ENCODE measurements around the gene GCHFR.

GCHFR gene

GRCh38 chr15:40755812-40756208, 8.1 kb upstream of the GCHFR start:
- FAIRE-seq (no peak), DNase-seq (ENCODE audit: insufficient read length) (no peak)
- TF ChIP-seq POLR2AphosphoS5 (IDR thresholded peaks at IDR 0.05; ENCODE audit: low read depth, low read length): no peak
- no peak for TF ChIP-seq TAF1 (IDR thresholded peaks at IDR 0.05; ENCODE audit: borderline replicate concordance, low read depth, low read length)
- TF ChIP-seq POLR2A (IDR thresholded peaks at IDR 0.05; ENCODE audit: low read depth, low read length): no peak

GRCh38 chr15:40756938-40757337, 6.9 kb upstream of the GCHFR start:
- no peak for DNase-seq (ENCODE audit: insufficient read length)
- FAIRE-seq: no peak
- TF ChIP-seq TAF1 (IDR thresholded peaks at IDR 0.05; ENCODE audit: borderline replicate concordance, low read depth, low read length) (no peak), POLR2A (IDR thresholded peaks at IDR 0.05; ENCODE audit: low read depth, low read length) (no peak), POLR2AphosphoS5 (IDR thresholded peaks at IDR 0.05; ENCODE audit: low read depth, low read length) (no peak)

- no peak for FAIRE-seq
- TF ChIP-seq POLR2A (IDR thresholded peaks at IDR 0.05; ENCODE audit: low read depth, low read length) (no peak), POLR2AphosphoS5 (IDR thresholded peaks at IDR 0.05; ENCODE audit: low read depth, low read length) (no peak), TAF1 (IDR thresholded peaks at IDR 0.05; ENCODE audit: borderline replicate concordance, low read depth, low read length) (no peak)
- no peak for DNase-seq (ENCODE audit: insufficient read length)
These were observed 3.9 kb upstream of the GCHFR start for GRCh38 chr15:40759961-40760360.

- DNase-seq (ENCODE audit: insufficient read length): peak; percentile 57
- FAIRE-seq: peak; percentile 65
- TF ChIP-seq POLR2AphosphoS5 (IDR thresholded peaks at IDR 0.05; ENCODE audit: low read depth, low read length) (no peak), POLR2A (IDR thresholded peaks at IDR 0.05; ENCODE audit: low read depth, low read length) (no peak), TAF1 (IDR thresholded peaks at IDR 0.05; ENCODE audit: borderline replicate concordance, low read depth, low read length) (no peak)
These were observed 708 bp upstream of the GCHFR start for GRCh38 chr15:40762919-40763800.

- peak; percentile 17 for FAIRE-seq
- TF ChIP-seq POLR2A (IDR thresholded peaks at IDR 0.05; ENCODE audit: low read depth, low read length) (no peak), TAF1 (IDR thresholded peaks at IDR 0.05; ENCODE audit: borderline replicate concordance, low read depth, low read length) (no peak), POLR2AphosphoS5 (IDR thresholded peaks at IDR 0.05; ENCODE audit: low read depth, low read length) (no peak)
- no peak for DNase-seq (ENCODE audit: insufficient read length)
These were observed 798 bp downstream of the GCHFR start for GRCh38 chr15:40764629-40765103.

- DNase-seq (ENCODE audit: insufficient read length) (no peak), FAIRE-seq (no peak)
- TF ChIP-seq POLR2A (IDR thresholded peaks at IDR 0.05; ENCODE audit: low read depth, low read length) (no peak), TAF1 (IDR thresholded peaks at IDR 0.05; ENCODE audit: borderline replicate concordance, low read depth, low read length) (no peak), POLR2AphosphoS5 (IDR thresholded peaks at IDR 0.05; ENCODE audit: low read depth, low read length) (no peak)
These were observed 2.4 kb downstream of the GCHFR start for GRCh38 chr15:40766194-40766815.

GRCh38 chr15:40766906-40767837, 3.3 kb downstream of the GCHFR start:
- FAIRE-seq: no peak

GRCh38 chr15:40767838-40768500, 4.1 kb downstream of the GCHFR start:
- no peak for DNase-seq (ENCODE audit: insufficient read length)
- no peak for FAIRE-seq
- TF ChIP-seq TAF1 (IDR thresholded peaks at IDR 0.05; ENCODE audit: borderline replicate concordance, low read depth, low read length): no peak

More at GRCh38 chr15:40766906-40767837, 3.3 kb downstream of the GCHFR start:
- no peak for DNase-seq (ENCODE audit: insufficient read length)
- TF ChIP-seq TAF1 (IDR thresholded peaks at IDR 0.05; ENCODE audit: borderline replicate concordance, low read depth, low read length): no peak
- TF ChIP-seq POLR2AphosphoS5 (IDR thresholded peaks at IDR 0.05; ENCODE audit: low read depth, low read length): no peak
- no peak for TF ChIP-seq POLR2A (IDR thresholded peaks at IDR 0.05; ENCODE audit: low read depth, low read length)

- no peak for TF ChIP-seq TAF1 (IDR thresholded peaks at IDR 0.05; ENCODE audit: borderline replicate concordance, low read depth, low read length)
- no peak for TF ChIP-seq POLR2AphosphoS5 (IDR thresholded peaks at IDR 0.05; ENCODE audit: low read depth, low read length)
- no peak for TF ChIP-seq POLR2A (IDR thresholded peaks at IDR 0.05; ENCODE audit: low read depth, low read length)
- peak; percentile 58 for DNase-seq (ENCODE audit: insufficient read length)
These were observed 4.8 kb downstream of the GCHFR start for GRCh38 chr15:40768521-40769273.

More at GRCh38 chr15:40768521-40769273, 4.8 kb downstream of the GCHFR start:
- peak; percentile 69 for FAIRE-seq

Measured in GM12892 (cell line).